IPS DF 6.9 (cell line): Measurements from ENCODE around the gene ERC2.

Source experiments
- DNase-seq: peaks from one replicate; pipeline ENCODE4 v3.0.0-alpha.2; 2013; ENCODE audit warnings: low read depth, low spot score
- H3K27ac ChIP-seq: one replicate; pipeline ENCODE4 v1.5.1; 2013; ENCODE audit warnings: low read length, control low read depth
- H3K27me3 ChIP-seq: 2 replicates; pipeline ENCODE4 v1.6.1; 2013; ENCODE audit warnings: mild to moderate bottlenecking, low read length; ENCODE audit not compliant: control insufficient read depth, insufficient read depth
- H3K36me3 ChIP-seq: 2 replicates; pipeline ENCODE4 v1.6.1; 2013; ENCODE audit warnings: low read length; ENCODE audit not compliant: control insufficient read depth, insufficient read depth
- H3K4me1 ChIP-seq: 2 replicates; pipeline ENCODE4 v1.6.1; 2013; ENCODE audit warnings: low read length; ENCODE audit not compliant: control insufficient read depth, insufficient read depth
- H3K4me3 ChIP-seq: 2 replicates; pipeline ENCODE4 v1.5.1; 2013; ENCODE audit warnings: mild to moderate bottlenecking, low read length
- H3K9me3 ChIP-seq: 2 replicates; pipeline ENCODE4 v1.6.1; 2013; ENCODE audit warnings: low read length, inconsistent platforms; ENCODE audit not compliant: control insufficient read depth, insufficient read depth
- WGBS: extraction: QIAGEN DNeasy Blood & Tissue Kit; methylation state at CpG from one replicate; pipeline ENCODE4 v1.1.7; 2013; ENCODE audit warnings: mixed read lengths, missing lambda C conversion rate; ENCODE audit not compliant: insufficient read length, insufficient coverage; 5-methylcytosine and 5-hydroxymethylcytosine counted together

Gene ERC2

DNA sequence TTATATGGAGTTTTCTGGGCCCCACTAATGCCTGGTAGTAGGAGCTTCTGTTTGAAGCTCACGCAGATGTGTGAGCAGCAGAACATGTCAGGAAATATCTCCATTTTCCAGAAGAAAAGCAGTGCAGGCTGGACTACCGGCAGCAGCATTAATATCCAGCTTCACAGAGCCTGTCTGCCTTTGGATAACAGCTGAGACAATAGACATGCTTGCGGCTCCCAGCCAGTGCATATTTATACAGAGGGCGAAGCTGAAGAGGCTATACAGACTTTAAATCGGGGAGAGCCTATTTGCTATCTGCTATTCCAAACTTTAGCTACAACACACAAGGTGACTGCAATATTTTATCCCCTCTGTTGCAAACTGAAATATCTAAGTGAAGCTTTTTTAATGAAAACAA lies 731.1 kb downstream of the ERC2 start:
- H3K27me3 ChIP-seq: no peaks in the 10 kb centered on the region
- WGBS: no CpG with 5 or more reads among the region's 5 CpGs
- no peak for DNase-seq

DNA sequence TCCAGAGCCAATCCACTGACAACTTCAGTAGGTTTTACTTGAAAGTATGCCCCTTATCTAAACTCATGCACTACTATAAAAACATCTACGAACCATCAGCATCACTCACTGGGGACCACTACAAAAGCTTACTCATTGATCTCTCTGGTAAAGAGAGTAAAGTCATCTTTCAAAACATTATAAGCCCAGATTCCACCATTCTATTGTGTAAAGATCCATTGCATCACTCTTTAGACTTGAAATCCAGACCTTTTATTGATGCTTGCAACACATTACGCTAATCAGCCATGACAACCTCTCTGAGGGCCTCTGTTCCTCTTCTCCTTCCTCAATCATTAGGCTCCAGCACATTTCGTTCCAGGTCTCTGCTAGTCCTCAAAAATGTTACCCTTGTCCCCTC lies 732.3 kb downstream of the ERC2 start:
- Histone ChIP-seq H3K27ac (no peak overlapping the region), H3K27me3 (no peaks in the 10 kb centered on the region), H3K9me3 (no peaks in the 10 kb centered on the region), H3K36me3 (no peaks in the 10 kb centered on the region), H3K4me1 (no peaks in the 10 kb centered on the region), H3K4me3 (no peak overlapping the region)
- DNase-seq: no peak
- no CpG with 5 or more reads among the region's 3 CpGs for WGBS

More for the DNA sequence above, 731.1 kb downstream of the ERC2 start:
- Histone ChIP-seq H3K4me3 (no peak overlapping the region), H3K9me3 (no peaks in the 10 kb centered on the region), H3K36me3 (no peaks in the 10 kb centered on the region), H3K4me1 (no peaks in the 10 kb centered on the region), H3K27ac (no peak overlapping the region)

DNA sequence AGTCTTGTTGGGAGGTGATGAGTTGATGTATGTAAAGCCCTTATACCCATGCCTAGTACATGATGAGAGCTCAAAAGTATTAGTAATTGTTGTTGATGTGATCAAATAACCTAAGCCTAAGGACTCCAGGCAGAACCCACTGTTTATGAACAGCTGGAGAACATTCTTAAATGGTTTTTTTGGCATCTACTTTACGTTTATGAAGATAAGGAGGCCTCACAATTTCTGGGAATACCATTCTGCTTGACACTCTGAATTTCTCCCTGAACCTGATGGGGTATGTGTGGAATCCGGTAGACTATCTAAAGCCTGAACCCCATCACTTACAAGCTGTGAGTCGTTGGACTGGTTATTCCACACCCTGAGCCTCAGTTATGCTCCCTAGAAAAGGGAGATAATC lies 736.5 kb downstream of the ERC2 start:
- DNase-seq: no peak
- Histone ChIP-seq H3K27ac (no peak overlapping the region), H3K4me3 (no peak overlapping the region), H3K36me3 (no peaks in the 10 kb centered on the region), H3K27me3 (no peaks in the 10 kb centered on the region), H3K4me1 (0 out of 2 replicates have a peak, but pooled peaks cover 1% of the 10 kb centered on the region), H3K9me3 (no peaks in the 10 kb centered on the region)
- WGBS: no CpG with 5 or more reads among the region's 3 CpGs

DNA sequence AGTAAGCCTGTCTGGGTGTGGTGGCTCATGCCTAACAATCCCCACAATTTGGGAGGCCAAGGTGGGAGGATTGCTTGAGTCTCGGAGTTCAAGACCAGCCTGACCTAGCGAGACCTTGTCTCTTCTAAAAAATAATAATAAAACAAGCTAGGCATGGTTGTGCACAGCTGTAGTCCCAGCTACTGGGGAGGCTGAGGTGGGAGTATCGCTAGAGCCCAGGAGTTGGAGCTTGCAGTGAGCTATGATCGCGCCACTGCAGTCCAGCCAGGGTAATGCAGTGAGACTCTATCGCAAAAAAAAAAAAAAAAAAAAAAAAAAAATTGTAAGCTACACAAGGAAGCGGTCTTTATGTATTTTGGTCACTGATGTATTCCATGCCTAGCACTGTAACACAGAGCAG lies 738.7 kb downstream of the ERC2 start:
- no CpG with 5 or more reads among the region's 7 CpGs for WGBS

DNA sequence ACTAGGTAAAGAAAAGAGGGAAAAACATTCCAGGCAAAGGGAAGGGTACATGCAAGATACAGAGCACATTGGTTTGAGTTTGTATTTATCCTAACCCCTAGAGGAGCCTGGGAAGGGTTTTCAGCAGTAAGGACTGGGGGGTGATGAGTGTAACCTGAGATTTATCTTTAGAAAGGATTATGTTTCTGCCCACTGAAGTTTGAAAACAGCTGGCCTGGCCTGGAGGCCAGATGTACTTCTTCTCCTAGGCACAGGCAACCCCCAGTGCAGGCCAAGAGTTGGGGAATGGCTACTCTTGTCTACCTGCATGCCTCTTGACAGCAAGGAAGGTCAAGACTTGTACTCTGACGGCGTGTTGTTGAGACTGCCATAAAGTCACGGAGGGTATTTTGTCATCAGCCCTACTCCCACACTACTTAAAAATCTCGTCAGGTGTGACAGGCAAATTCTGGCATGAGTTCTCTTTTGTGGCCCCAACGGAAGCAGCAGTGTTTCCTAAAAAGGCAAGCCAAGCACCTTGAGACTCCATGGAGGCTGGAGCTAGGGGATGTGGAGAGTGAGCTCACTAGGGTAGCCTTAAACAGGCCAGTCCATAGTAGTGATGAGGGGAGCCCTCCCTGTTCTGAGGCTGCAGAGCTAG lies 739.7 kb downstream of the ERC2 start:
- DNase-seq: no peak
- Histone ChIP-seq H3K4me1 (0 out of 2 replicates have a peak, but pooled peaks cover 1% of the 10 kb centered on the region), H3K4me3 (no peak overlapping the region), H3K36me3 (no peaks in the 10 kb centered on the region), H3K27ac (no peak overlapping the region), H3K27me3 (no peaks in the 10 kb centered on the region), H3K9me3 (no peaks in the 10 kb centered on the region)
- no CpG with 5 or more reads among the region's 5 CpGs for WGBS

More for the DNA sequence above, 738.7 kb downstream of the ERC2 start:
- Histone ChIP-seq H3K9me3 (no peaks in the 10 kb centered on the region), H3K36me3 (no peaks in the 10 kb centered on the region), H3K4me3 (no peak overlapping the region), H3K27me3 (no peaks in the 10 kb centered on the region), H3K27ac (no peak overlapping the region), H3K4me1 (0 out of 2 replicates have a peak, but pooled peaks cover 1% of the 10 kb centered on the region)
- DNase-seq: no peak

DNA sequence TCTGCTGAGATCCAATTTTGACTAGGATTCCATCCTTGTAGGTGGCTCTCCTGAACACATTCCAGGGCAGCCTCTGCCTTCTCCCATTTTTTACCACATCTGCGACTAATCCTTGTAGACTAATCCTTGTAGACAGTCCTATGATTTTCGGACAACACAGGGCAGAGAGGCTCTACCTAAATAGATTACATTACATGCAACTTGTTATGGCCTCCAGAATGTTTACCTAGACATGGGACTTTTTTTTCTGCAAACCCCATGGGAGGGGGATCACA lies 741.8 kb downstream of the ERC2 start:
- Histone ChIP-seq H3K36me3 (no peaks in the 10 kb centered on the region), H3K9me3 (no peaks in the 10 kb centered on the region), H3K27ac (no peak overlapping the region), H3K27me3 (no peaks in the 10 kb centered on the region), H3K4me1 (0 out of 2 replicates have a peak, but pooled peaks cover 1% of the 10 kb centered on the region), H3K4me3 (no peak overlapping the region)
- WGBS: no CpG with 5 or more reads among the region's 2 CpGs
- no peak for DNase-seq

DNA sequence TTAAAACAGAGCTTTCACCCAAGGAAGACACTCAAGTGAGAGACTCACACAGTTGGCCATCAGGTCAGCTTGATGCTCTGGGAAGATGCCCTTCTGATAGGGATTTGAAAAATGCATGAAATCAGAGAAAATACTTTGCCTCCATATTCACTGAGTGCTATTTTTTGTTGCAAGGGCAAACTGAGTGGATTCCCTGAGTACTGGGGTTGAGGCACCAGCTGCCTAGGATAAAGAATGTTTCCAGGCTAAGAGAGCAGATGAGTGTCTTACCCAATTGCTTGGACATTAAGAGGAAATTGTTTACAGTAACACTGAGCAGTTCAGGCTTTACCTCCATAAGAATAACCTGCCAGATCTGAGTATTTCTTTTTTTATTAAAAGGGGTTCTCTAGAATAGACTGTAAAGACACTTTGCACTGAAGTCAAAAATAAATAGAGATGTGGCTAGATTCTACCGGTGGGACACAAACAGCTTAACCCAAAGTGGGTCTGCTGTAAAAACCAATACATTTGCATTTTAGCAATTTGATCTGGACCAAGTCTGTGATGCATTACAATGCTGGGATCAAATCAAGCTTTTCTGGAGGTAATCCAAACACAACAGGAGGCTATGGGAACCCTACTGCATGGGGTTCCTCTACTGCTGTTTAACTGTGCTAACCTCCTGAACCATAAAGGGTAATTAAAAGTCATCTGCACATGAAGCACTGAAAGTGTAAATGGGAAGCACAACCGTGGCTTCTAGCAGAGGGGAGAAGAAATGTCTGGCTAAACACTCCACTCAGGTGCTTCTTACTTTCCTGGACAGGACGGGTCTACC lies 742.4 kb downstream of the ERC2 start:
- no peak for DNase-seq
- Histone ChIP-seq H3K9me3 (no peaks in the 10 kb centered on the region), H3K27ac (no peak overlapping the region), H3K36me3 (no peaks in the 10 kb centered on the region), H3K4me3 (no peak overlapping the region), H3K4me1 (0 out of 2 replicates have a peak, but pooled peaks cover 1% of the 10 kb centered on the region), H3K27me3 (no peaks in the 10 kb centered on the region)
- WGBS: no CpG with 5 or more reads among the region's 3 CpGs

DNA sequence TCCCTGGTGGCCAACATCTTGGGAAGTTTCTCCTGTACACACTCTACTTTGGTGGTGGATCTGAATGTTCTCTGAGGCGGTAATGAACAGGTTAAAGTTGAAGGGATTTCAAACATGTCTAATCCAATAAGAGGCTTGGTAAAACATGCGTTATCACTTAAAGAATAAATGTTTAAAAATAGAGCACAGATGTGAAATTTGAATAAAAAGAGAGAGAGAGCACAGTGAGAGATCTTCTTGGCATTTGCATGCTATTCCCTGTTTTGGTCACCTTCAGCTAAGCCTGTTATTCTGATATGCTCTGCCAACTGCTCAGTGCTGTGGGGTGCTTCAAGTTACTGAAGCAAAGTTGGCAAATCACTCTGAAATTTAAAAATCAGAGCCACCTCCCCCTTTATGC lies 743.4 kb downstream of the ERC2 start:
- H3K27ac ChIP-seq: no peak overlapping the region
- DNase-seq: no peak
- no CpG with 5 or more reads among the region's 2 CpGs for WGBS
- H3K9me3 ChIP-seq: no peaks in the 10 kb centered on the region
- H3K27me3 ChIP-seq: no peaks in the 10 kb centered on the region
- H3K36me3 ChIP-seq: no peaks in the 10 kb centered on the region
- no peak overlapping the region for H3K4me3 ChIP-seq
- 0 out of 2 replicates have a peak, but pooled peaks cover 1% of the 10 kb centered on the region for H3K4me1 ChIP-seq

DNA sequence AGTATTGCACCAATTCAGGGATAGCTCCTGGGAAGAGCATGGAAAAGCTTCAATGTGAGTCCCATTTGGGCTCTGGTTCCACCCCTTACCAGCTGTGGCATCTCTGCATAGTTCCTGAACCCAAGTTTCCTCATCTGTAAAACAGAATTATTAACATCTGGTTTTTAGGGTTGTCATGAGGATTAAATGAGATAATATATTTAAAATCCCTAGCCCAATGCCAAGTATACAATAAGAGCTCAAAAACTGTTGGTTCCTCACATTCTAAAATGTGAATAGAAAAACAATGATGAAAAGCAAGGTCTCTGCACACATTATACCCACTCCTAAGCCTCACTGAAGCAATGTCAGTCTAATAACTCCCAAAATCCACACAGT lies 743.9 kb downstream of the ERC2 start:
- H3K36me3 ChIP-seq: no peaks in the 10 kb centered on the region
- no peak overlapping the region for H3K4me3 ChIP-seq
- DNase-seq: no peak
- 0 out of 2 replicates have a peak, but pooled peaks cover 1% of the 10 kb centered on the region for H3K4me1 ChIP-seq
- no peaks in the 10 kb centered on the region for H3K9me3 ChIP-seq
- H3K27ac ChIP-seq: no peak overlapping the region
- H3K27me3 ChIP-seq: no peaks in the 10 kb centered on the region

DNA sequence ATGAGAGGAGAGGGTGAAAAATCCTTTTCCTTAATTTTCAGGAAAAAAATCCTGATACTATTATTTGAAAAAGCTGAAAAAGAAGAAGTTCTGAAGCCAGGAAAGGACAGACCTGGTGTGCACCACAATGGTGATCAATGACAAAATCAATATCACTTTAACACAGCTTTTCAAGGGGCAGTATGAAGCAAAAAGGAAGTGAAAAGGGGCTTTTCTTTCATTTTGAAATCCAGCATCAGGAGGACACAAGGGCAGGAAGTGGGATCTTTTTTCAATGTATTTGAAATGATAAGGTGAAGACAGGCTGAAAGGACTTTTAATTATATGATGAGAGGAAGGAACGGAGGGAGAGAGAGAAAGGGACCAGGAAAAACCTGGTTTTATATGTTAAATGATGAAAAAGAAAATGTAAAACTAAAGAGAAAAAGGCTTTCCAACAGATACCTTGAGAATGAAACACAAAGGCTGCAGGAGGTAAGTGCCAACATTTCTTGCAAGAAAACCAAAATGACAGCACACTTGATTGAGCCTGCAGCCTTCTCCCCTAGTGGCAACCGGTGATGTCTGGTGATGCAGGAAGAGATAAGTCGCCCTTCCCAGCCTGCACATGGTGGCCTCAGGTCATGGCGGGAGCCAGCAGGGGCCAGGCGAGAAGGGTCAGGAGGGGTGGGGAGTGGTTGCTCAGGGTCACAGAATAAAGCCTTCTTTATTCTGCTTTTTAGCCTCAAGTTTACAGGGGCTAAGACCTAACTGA lies 744.4 kb downstream of the ERC2 start:
- Histone ChIP-seq H3K36me3 (no peaks in the 10 kb centered on the region), H3K27ac (no peak overlapping the region), H3K4me3 (no peak overlapping the region), H3K4me1 (0 out of 2 replicates have a peak, but pooled peaks cover 1% of the 10 kb centered on the region), H3K9me3 (no peaks in the 10 kb centered on the region), H3K27me3 (no peaks in the 10 kb centered on the region)
- WGBS: 100% methylated on average over 1 of the region's 5 CpGs
- no peak for DNase-seq
